Pancreas (tissue), 10 donors: ENCODE measurements around the gene ANKS1A. TPM values are rescaled to one million over a fixed set of nuclear protein-coding genes. Genes with fewer than 3 reads are reported as not detected.

Source experiments
- ATAC-seq, 4 donors: fragments of 200-7000 bp; cut with Tn5 transposase; one replicate each; pipeline versions ENCODE4 v1.8.0 to v1.9.1; 2020; ENCODE audit warnings: mild to moderate bottlenecking in 4 of 4, moderate library complexity in 4 of 4
- DNase-seq, 6 donors: peaks; one replicate each; pipeline ENCODE4 v3.0.0-alpha.2; 2020
- FAIRE-seq: peaks from 2 replicates; lab custom pipeline; 2012; peaks lifted over from hg19 to GRCh38; lab: Jason Lieb, UNC
- H3K27ac ChIP-seq, 4 donors: fragments of 200-600 bp; sonication (generic); 1 replicate in 3 of 4; 2 replicates in 1 of 4; pipeline versions ENCODE4 v1.5.0 to v1.8.0; 2020
- H3K27me3 ChIP-seq, 4 donors: fragments of 200-600 bp; one replicate each; pipeline ENCODE4 v1.8.0; 2021
- H3K36me3 ChIP-seq, 3 donors: fragments of 200-600 bp; sonication (generic) in 1 of 3; one replicate each; pipeline versions ENCODE4 v1.5.0 to v1.8.0; 2020 to 2021
- H3K4me1 ChIP-seq, 3 donors: fragments of 200-600 bp; one replicate each; pipeline ENCODE4 v1.8.0; 2021
- H3K4me3 ChIP-seq, 4 donors: fragments of 200-600 bp; sonication (generic) in 2 of 4; one replicate each; pipeline versions ENCODE4 v1.5.0 to v1.8.0; 2020 to 2021
- H3K9me3 ChIP-seq, 4 donors: fragments of 200-600 bp; one replicate each; pipeline ENCODE4 v1.8.0; 2021
- CTCF ChIP-seq, 4 donors: fragments of 200-600 bp; sonication (generic) in 3 of 4; IDR thresholded peaks; one replicate each; pipeline versions ENCODE4 v1.5.0 to v1.8.0; 2021; ENCODE audit warnings: antibody characterized with exemption in 4 of 4
- WGBS, 2 donors: extraction: QIAGEN DNeasy Blood & Tissue Kit; methylation state at CpG; one replicate each; pipeline ENCODE4 v1.1.7; 2013; 5-methylcytosine and 5-hydroxymethylcytosine counted together
- intact Hi-C, 3 donors: fragments of 100-400 bp; cut with DNase I; formaldehyde crosslinking; loops; one replicate each; pipeline versions ENCODE4 v1.11.1 to v1.14.2; 2022
- polyA plus RNA-seq, 2 donors: library from polyadenylated mRNA; stranded (reverse); fragments of 200-250 nt; gene quantifications; one replicate each; pipeline ENCODE4 v1.2.3, GENCODE V29; 2013
- total RNA-seq, 6 donors: library from RNA; stranded (reverse); fragmentation: NEBNext Ultra II Directional in 4 of 6; extraction: Animal tissue kit (Norgen Biotek cat#: 25700) in 4 of 6; gene quantifications; one replicate each; pipeline versions ENCODE4 v1.2.1 to v1.2.4, GENCODE V29; 2021 to 2023
- donor health status: healthy with polysubstance abuse.
- donor health status: DM: no; HTN: no; CAD: no; lungs with moderate emphysema.
- donor health status: DM: no; HTN: no; CAD: no.
- donor health status: control.
- donor health status: control.
- donor health status: Bipolar disorder and iron deficiency.
- donor health status: DM: yes; HTN: yes; CAD: no.
- donor health status: DM: no; HTN: no; CAD: no.
- donor health status: DM: no; HTN: no; CAD: no.
- donor health status: DM: yes; HTN: yes; CAD: no.

The ANKS1A gene
- total and polyA plus RNA-seq, 8 donors, result 6.1 to 16.7 (median 8.0) TPM

GRCh38 chr6:34964564-34964963 lies 75.5 kb downstream of the ANKS1A start:
- WGBS, 2 donors, result 85 to 90% methylated on average over 3 of the region's 3 CpGs
- ATAC-seq (no peak), FAIRE-seq (no peak), DNase-seq (no peak)
- H3K27me3 ChIP-seq, result no peaks in the 10 kb centered on the region
- H3K9me3 ChIP-seq, result no peaks in the 10 kb centered on the region
- H3K36me3 ChIP-seq, result no peaks in the 10 kb centered on the region
- no peak overlapping the region for H3K4me3 ChIP-seq
- intact Hi-C loops, result no loop called here
- no peak for TF ChIP-seq CTCF (IDR thresholded peaks at IDR 0.05)
- no peaks in the 10 kb centered on the region for H3K4me1 ChIP-seq
- no peak overlapping the region for H3K27ac ChIP-seq

- Histone ChIP-seq H3K27ac (no peak overlapping the region), H3K4me3 (no peak overlapping the region), H3K27me3 (no peaks in the 10 kb centered on the region), H3K36me3 (peaks cover 0 to 7% (median 0%) of the 10 kb centered on the region in 3 donors), H3K4me1 (no peaks in the 10 kb centered on the region), H3K9me3 (no peaks in the 10 kb centered on the region)
- 90 to 95% methylated on average over 3 of the region's 3 CpGs for WGBS, 2 donors
- DNase-seq (no peak), FAIRE-seq (no peak), ATAC-seq (no peak)
- no peak for TF ChIP-seq CTCF (IDR thresholded peaks at IDR 0.05)
- intact Hi-C loops, result no loop called here
These were observed 78.4 kb downstream of the ANKS1A start for GRCh38 chr6:34967461-34967860.

GRCh38 chr6:34969662-34970265 lies 80.7 kb downstream of the ANKS1A start:
- no peak for DNase-seq
- WGBS, 2 donors, result 87 to 89% methylated on average over 7 of the region's 7 CpGs
- H3K4me1 ChIP-seq, result no peaks in the 10 kb centered on the region
- H3K4me3 ChIP-seq, result no peak overlapping the region
- H3K27me3 ChIP-seq, result no peaks in the 10 kb centered on the region
- TF ChIP-seq CTCF (IDR thresholded peaks at IDR 0.05), result no peak
- H3K27ac ChIP-seq, result no peak overlapping the region
- intact Hi-C loops, result no loop called here
- no peaks in the 10 kb centered on the region for H3K9me3 ChIP-seq
- ATAC-seq, result no peak
- FAIRE-seq, result no peak
- H3K36me3 ChIP-seq, result peaks cover 0 to 7% (median 0%) of the 10 kb centered on the region in 3 donors

- FAIRE-seq, result no peak
- intact Hi-C loops, result no loop called here
- Histone ChIP-seq H3K9me3 (no peaks in the 10 kb centered on the region), H3K36me3 (peaks cover 0 to 7% (median 0%) of the 10 kb centered on the region in 3 donors), H3K4me3 (no peak overlapping the region), H3K4me1 (no peaks in the 10 kb centered on the region), H3K27ac (no peak overlapping the region), H3K27me3 (no peaks in the 10 kb centered on the region)
- 91 to 98% methylated on average over 3 of the region's 3 CpGs for WGBS, 2 donors
- no peak for DNase-seq
- no peak for TF ChIP-seq CTCF (IDR thresholded peaks at IDR 0.05)
- no peak for ATAC-seq
These were observed 81.4 kb downstream of the ANKS1A start for GRCh38 chr6:34970488-34970887.

- FAIRE-seq (no peak), ATAC-seq (no peak), DNase-seq (no peak)
- Histone ChIP-seq H3K27me3 (no peaks in the 10 kb centered on the region), H3K9me3 (no peaks in the 10 kb centered on the region), H3K4me3 (no peak overlapping the region), H3K4me1 (no peaks in the 10 kb centered on the region), H3K27ac (no peak overlapping the region), H3K36me3 (peaks cover 0 to 7% (median 0%) of the 10 kb centered on the region in 3 donors)
- intact Hi-C loops, result no loop called here
- WGBS, 2 donors, result 85 to 90% methylated on average over 2 of the region's 2 CpGs
- no peak for TF ChIP-seq CTCF (IDR thresholded peaks at IDR 0.05)
These were observed 81.9 kb downstream of the ANKS1A start for GRCh38 chr6:34970957-34971356.
